ENCODE measurements around the gene PTPRN2. TPM values are rescaled to one million over a fixed set of nuclear protein-coding genes. Genes with fewer than 3 reads are reported as not detected.

The PTPRN2 gene
- total and polyA plus RNA-seq, 2 donors from 2014 or later, result 4.8 to 6.2 TPM

- TF ChIP-seq CTCF (IDR thresholded peaks at IDR 0.05; ENCODE audit: borderline replicate concordance, extremely low read depth, insufficient read depth), result no peak
- Histone ChIP-seq H3K4me1 (ENCODE audit: control insufficient read depth in 2 of 3, insufficient read depth in 2 of 3, low read depth in 1 of 3, low read length in 3 of 3) (no peaks in the 10 kb centered on the region), H3K9me3 (ENCODE audit: control insufficient read depth in 2 of 3, insufficient read depth in 1 of 3, low read length in 3 of 3) (no peaks in the 10 kb centered on the region), H3K27ac (ENCODE audit: low read depth in 2 of 2, low read length in 2 of 2) (no peak overlapping the region), H3K4me3 (ENCODE audit: low read length in 3 of 3) (no peak overlapping the region), H3K36me3 (ENCODE audit: control insufficient read depth in 2 of 3, insufficient read depth in 3 of 3, low read length in 3 of 3) (no peaks in the 10 kb centered on the region), H3K27me3 (ENCODE audit: control insufficient read depth, insufficient read depth, low read length) (no peaks in the 10 kb centered on the region), H3K9ac (ENCODE audit: low read length in 3 of 3) (no peak overlapping the region)
- intact Hi-C loops (cut with DNase I), result no loop called here
- no peak for FAIRE-seq
- peak in 2 of 5 donors; percentile 19 to 58 for DNase-seq
These were observed 679.4 kb downstream of the PTPRN2 start for GRCh38 chr7:157908006-157908782.

- TF ChIP-seq CTCF (IDR thresholded peaks at IDR 0.05; ENCODE audit: borderline replicate concordance, extremely low read depth, insufficient read depth), result no peak
- FAIRE-seq, result no peak
- peak in 2 of 5 donors; percentile 30 to 43 for DNase-seq
- Histone ChIP-seq H3K9ac (ENCODE audit: low read length in 3 of 3) (no peak overlapping the region), H3K36me3 (ENCODE audit: control insufficient read depth in 2 of 3, insufficient read depth in 3 of 3, low read length in 3 of 3) (no peaks in the 10 kb centered on the region), H3K27me3 (ENCODE audit: control insufficient read depth, insufficient read depth, low read length) (no peaks in the 10 kb centered on the region), H3K27ac (ENCODE audit: low read depth in 2 of 2, low read length in 2 of 2) (no peak overlapping the region), H3K4me3 (ENCODE audit: low read length in 3 of 3) (no peak overlapping the region), H3K4me1 (ENCODE audit: control insufficient read depth in 2 of 3, insufficient read depth in 2 of 3, low read depth in 1 of 3, low read length in 3 of 3) (no peaks in the 10 kb centered on the region), H3K9me3 (ENCODE audit: control insufficient read depth in 2 of 3, insufficient read depth in 1 of 3, low read length in 3 of 3) (no peaks in the 10 kb centered on the region)
- intact Hi-C loops (cut with DNase I), result no loop called here
These were observed 680.5 kb downstream of the PTPRN2 start for GRCh38 chr7:157907091-157907490.

GRCh38 chr7:157906583-157906982 lies 681.0 kb downstream of the PTPRN2 start:
- TF ChIP-seq CTCF (IDR thresholded peaks at IDR 0.05; ENCODE audit: borderline replicate concordance, extremely low read depth, insufficient read depth), result no peak
- intact Hi-C loops (cut with DNase I), result no loop called here
- H3K27ac ChIP-seq (ENCODE audit: low read depth in 2 of 2, low read length in 2 of 2), result no peak overlapping the region
- DNase-seq, result peak in 2 of 5 donors; percentile 7 to 32
- H3K27me3 ChIP-seq (ENCODE audit: control insufficient read depth, insufficient read depth, low read length), result no peaks in the 10 kb centered on the region
- no peak overlapping the region for H3K4me3 ChIP-seq (ENCODE audit: low read length in 3 of 3)
- H3K9ac ChIP-seq (ENCODE audit: low read length in 3 of 3), result no peak overlapping the region
- no peaks in the 10 kb centered on the region for H3K9me3 ChIP-seq (ENCODE audit: control insufficient read depth in 2 of 3, insufficient read depth in 1 of 3, low read length in 3 of 3)
- no peak for FAIRE-seq
- H3K4me1 ChIP-seq (ENCODE audit: control insufficient read depth in 2 of 3, insufficient read depth in 2 of 3, low read depth in 1 of 3, low read length in 3 of 3), result no peaks in the 10 kb centered on the region
- H3K36me3 ChIP-seq (ENCODE audit: control insufficient read depth in 2 of 3, insufficient read depth in 3 of 3, low read length in 3 of 3), result no peaks in the 10 kb centered on the region

Measured in kidney (tissue), 14 donors.